AG10803 (cell line): ENCODE measurements around the gene COPE.
A peak's percentile ranks its signal among the peaks of the same experiment; 100 is the strongest.
"Not testable (repeated sequence)": the region's sequence is repeated elsewhere in the genome, so short reads cannot be mapped to it uniquely, and the experiment has no call there.

Experiments used
- DNase-seq: peaks from one replicate; pipeline ENCODE4 v3.0.0; 2010; ENCODE audit warnings: low read depth
- H3K4me3 ChIP-seq: 2 replicates; pipeline ENCODE4 v1.5.1; 2011; ENCODE audit warnings: mild to moderate bottlenecking, low read length, control low read depth
- CTCF ChIP-seq: conservative IDR thresholded peaks from 2 replicates; pipeline ENCODE4 v1.5.1; 2011; ENCODE audit warnings: mild to moderate bottlenecking, low read length, control low read depth, inconsistent platforms

Gene COPE

DNA sequence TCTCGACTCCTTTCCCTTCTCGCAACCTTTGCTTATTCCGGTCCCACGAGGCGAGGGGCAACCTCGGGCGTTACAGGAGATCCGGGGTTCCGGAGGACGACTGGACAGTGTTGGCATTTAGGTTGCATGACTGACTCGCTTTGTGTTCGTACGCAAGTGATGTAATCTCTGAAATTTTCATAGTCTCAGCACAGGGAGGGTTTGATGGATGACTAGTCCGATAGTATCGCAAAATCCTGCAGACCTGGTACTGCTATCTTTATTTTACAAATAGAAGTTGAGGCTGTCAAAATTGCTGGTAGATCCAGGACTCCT, 670 bp upstream of the COPE start:
- TF ChIP-seq CTCF: no peak
- peak overlapping the region; percentile 98 for H3K4me3 ChIP-seq
- DNase-seq: peak; percentile 8

DNA sequence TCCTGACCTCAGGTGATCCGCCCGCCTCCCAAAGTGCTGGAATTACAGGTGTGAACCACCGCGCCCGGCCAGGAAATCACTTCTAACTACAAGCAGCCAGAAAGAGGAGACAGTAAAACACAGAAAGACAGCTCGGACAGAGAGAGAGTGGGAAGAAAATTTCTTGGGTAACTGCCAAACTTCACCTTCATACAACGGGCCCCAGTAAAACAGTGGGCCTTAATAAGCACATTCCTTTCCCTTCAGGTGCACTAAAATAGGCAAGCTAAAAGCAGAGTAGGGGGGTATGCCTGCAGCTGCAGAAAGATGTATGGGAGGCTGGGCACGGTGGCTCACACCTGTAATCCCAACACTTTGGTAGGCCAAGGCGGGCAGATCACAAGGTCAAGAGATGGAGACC, 1.6 kb downstream of the COPE start:
- peak overlapping the region; percentile 27; the same call in 1 of the 2 replicates for H3K4me3 ChIP-seq

DNA sequence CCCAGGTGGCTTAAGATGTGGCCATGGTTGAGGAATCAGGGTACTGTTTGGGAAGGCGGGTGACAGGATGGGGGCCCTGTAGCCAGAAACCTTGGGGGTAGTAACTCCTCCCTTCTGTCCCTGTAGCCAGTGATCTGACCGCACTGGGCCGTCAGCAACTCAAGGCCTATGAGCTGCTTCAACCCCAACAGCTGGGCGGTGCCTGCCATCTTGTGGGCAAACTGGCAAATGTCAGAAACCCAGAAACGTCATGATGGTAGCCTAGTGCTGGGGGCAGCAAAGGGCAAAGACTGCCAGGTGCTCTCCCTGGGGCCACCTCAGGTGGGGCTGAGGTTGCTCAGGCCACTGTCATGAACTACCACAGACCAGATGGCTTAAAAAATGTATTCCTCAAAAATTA, 3.5 kb downstream of the COPE start:
- TF ChIP-seq CTCF: peak; percentile 44
- H3K4me3 ChIP-seq: no peak overlapping the region
- DNase-seq: peak; percentile 55

More for the DNA sequence above, 1.6 kb downstream of the COPE start:
- not testable (repeated sequence) for DNase-seq

DNA sequence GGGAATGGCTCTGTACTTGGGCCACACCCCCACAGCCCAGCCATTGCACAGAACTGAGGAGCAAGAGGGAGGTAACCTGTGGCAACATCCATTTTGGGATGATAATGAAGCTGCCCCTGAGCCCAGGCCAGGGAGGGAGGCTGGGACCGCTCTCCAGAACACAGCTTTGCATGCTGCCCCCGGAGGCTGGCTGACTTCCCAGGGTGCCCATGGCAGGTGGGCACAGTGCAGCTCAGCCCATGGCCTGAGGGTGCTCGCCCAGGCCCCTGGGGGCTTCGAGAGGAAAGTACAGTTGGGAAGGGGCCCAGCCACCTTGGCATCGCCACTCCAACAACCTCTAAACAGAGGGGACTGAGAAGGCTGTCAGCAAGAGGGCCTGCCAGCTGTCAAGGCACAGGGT, 5.7 kb downstream of the COPE start:
- TF ChIP-seq CTCF: no peak
- DNase-seq: no peak

GRCh38 chr19:18912933-18913332, 6.3 kb downstream of the COPE start:
- no peak for TF ChIP-seq CTCF
- DNase-seq: no peak
- no peak overlapping the region for H3K4me3 ChIP-seq

More for the DNA sequence above, 5.7 kb downstream of the COPE start:
- H3K4me3 ChIP-seq: no peak overlapping the region

GRCh38 chr19:18910801-18911436, 8.3 kb downstream of the COPE start:
- no peak for TF ChIP-seq CTCF
- DNase-seq: no peak
- no peak overlapping the region for H3K4me3 ChIP-seq

DNA sequence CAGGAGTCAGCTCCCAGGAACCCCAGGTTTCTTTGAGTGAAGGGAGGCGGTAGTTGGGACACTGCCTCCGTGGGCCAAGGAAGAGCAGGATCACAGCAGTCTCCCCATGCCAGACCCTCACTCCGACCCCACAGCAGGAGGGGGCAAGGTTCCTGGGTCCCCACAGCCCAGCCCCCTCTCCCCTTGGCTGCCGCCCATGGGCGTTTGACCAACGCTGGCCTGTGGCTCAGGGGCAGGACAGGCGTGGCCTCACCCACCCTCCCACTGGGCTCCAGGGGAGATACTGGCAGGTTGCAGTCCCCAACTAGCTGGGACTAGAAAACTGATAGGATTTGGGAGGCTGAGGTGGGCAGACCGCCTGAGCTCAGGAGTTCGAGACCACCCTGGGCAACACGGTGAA, 9.2 kb downstream of the COPE start:
- no peak for TF ChIP-seq CTCF
- H3K4me3 ChIP-seq: no peak overlapping the region
- DNase-seq: no peak
